Measurements from ENCODE around the gene CMYA5.

CMYA5 gene

GRCh38 chr5:79687889-79688288 lies 1.7 kb upstream of the CMYA5 start:
- Histone ChIP-seq H2AFZ (ENCODE audit: low read length) (no peak overlapping the region), H3K27ac (ENCODE audit: low read length) (no peak overlapping the region), H3F3A (ENCODE audit: insufficient read depth, low read length) (no peaks in the 10 kb centered on the region), H3K4me2 (ENCODE audit: low read depth, low read length) (no peak overlapping the region), H3K9ac (ENCODE audit: low read length) (no peak overlapping the region), H3K79me2 (ENCODE audit: low read length) (no peaks in the 10 kb centered on the region), H3K4me3 (ENCODE audit: low read length) (no peak overlapping the region), H3K36me3 (replicated peaks; ENCODE audit: insufficient read depth, low read length) (no peaks in the 10 kb centered on the region; the same call in 1 of the 2 replicates), H3K4me1 (ENCODE audit: low read length) (0 out of 2 replicates have a peak, but pooled peaks cover under 1% of the 10 kb centered on the region), H3K9me2 (replicated peaks; ENCODE audit: insufficient read depth, low read length) (no peaks in the 10 kb centered on the region), H3K27me3 (replicated peaks; ENCODE audit: insufficient read depth, low read length) (no peaks in the 10 kb centered on the region), H3K9me3 (replicated peaks; ENCODE audit: insufficient read depth, low read length) (no peaks in the 10 kb centered on the region), H4K20me1 (ENCODE audit: insufficient read depth, low read length) (no peaks in the 10 kb centered on the region)
- TF ChIP-seq, protein P1, sequence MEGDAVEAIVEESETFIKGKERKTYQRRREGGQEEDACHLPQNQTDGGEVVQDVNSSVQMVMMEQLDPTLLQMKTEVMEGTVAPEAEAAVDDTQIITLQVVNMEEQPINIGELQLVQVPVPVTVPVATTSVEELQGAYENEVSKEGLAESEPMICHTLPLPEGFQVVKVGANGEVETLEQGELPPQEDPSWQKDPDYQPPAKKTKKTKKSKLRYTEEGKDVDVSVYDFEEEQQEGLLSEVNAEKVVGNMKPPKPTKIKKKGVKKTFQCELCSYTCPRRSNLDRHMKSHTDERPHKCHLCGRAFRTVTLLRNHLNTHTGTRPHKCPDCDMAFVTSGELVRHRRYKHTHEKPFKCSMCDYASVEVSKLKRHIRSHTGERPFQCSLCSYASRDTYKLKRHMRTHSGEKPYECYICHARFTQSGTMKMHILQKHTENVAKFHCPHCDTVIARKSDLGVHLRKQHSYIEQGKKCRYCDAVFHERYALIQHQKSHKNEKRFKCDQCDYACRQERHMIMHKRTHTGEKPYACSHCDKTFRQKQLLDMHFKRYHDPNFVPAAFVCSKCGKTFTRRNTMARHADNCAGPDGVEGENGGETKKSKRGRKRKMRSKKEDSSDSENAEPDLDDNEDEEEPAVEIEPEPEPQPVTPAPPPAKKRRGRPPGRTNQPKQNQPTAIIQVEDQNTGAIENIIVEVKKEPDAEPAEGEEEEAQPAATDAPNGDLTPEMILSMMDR (IDR thresholded peaks at IDR 0.05; ENCODE audit: low read length), result no peak
- TF ChIP-seq EZH2phosphoT487 (IDR thresholded peaks at IDR 0.05; ENCODE audit: low read length) (no peak), EZH2 (optimal IDR thresholded peaks at IDR 0.05; ENCODE audit: low read depth, low read length) (no peak)
- no peak for DNase-seq

- Histone ChIP-seq H3K4me2 (ENCODE audit: low read depth, low read length) (no peak overlapping the region), H3K9ac (ENCODE audit: low read length) (no peak overlapping the region), H4K20me1 (ENCODE audit: insufficient read depth, low read length) (no peaks in the 10 kb centered on the region), H3K79me2 (ENCODE audit: low read length) (no peaks in the 10 kb centered on the region), H3F3A (ENCODE audit: insufficient read depth, low read length) (peaks cover 12% of the 10 kb centered on the region), H3K9me2 (replicated peaks; ENCODE audit: insufficient read depth, low read length) (no peaks in the 10 kb centered on the region), H3K9me3 (replicated peaks; ENCODE audit: insufficient read depth, low read length) (no peaks in the 10 kb centered on the region), H3K4me3 (ENCODE audit: low read length) (no peak overlapping the region), H3K27ac (ENCODE audit: low read length) (no peak overlapping the region), H3K27me3 (replicated peaks; ENCODE audit: insufficient read depth, low read length) (no peaks in the 10 kb centered on the region), H2AFZ (ENCODE audit: low read length) (no peak overlapping the region), H3K4me1 (ENCODE audit: low read length) (peaks cover 23% of the 10 kb centered on the region), H3K36me3 (replicated peaks; ENCODE audit: insufficient read depth, low read length) (no peaks in the 10 kb centered on the region)
- DNase-seq, result no peak
- TF ChIP-seq, protein P1 (IDR thresholded peaks at IDR 0.05; ENCODE audit: low read length), result no peak
- no peak for TF ChIP-seq EZH2 (optimal IDR thresholded peaks at IDR 0.05; ENCODE audit: low read depth, low read length)
- TF ChIP-seq EZH2phosphoT487 (IDR thresholded peaks at IDR 0.05; ENCODE audit: low read length), result no peak
These were observed 1.4 kb downstream of the CMYA5 start for GRCh38 chr5:79691007-79691406.

- TF ChIP-seq, protein P1 (IDR thresholded peaks at IDR 0.05; ENCODE audit: low read length), result no peak
- TF ChIP-seq EZH2phosphoT487 (IDR thresholded peaks at IDR 0.05; ENCODE audit: low read length) (no peak), EZH2 (optimal IDR thresholded peaks at IDR 0.05; ENCODE audit: low read depth, low read length) (no peak)
- H3K9me2 ChIP-seq (replicated peaks; ENCODE audit: insufficient read depth, low read length), result no peaks in the 10 kb centered on the region
These were observed 3.0 kb downstream of the CMYA5 start for GRCh38 chr5:79692596-79692995.

More at GRCh38 chr5:79692596-79692995, 3.0 kb downstream of the CMYA5 start:
- Histone ChIP-seq H3F3A (ENCODE audit: insufficient read depth, low read length) (peaks cover 12% of the 10 kb centered on the region), H3K9me3 (replicated peaks; ENCODE audit: insufficient read depth, low read length) (no peaks in the 10 kb centered on the region), H3K36me3 (replicated peaks; ENCODE audit: insufficient read depth, low read length) (no peaks in the 10 kb centered on the region), H3K4me3 (ENCODE audit: low read length) (no peak overlapping the region), H3K27me3 (replicated peaks; ENCODE audit: insufficient read depth, low read length) (no peaks in the 10 kb centered on the region), H3K4me1 (ENCODE audit: low read length) (peaks cover 23% of the 10 kb centered on the region), H3K79me2 (ENCODE audit: low read length) (no peaks in the 10 kb centered on the region), H4K20me1 (ENCODE audit: insufficient read depth, low read length) (no peaks in the 10 kb centered on the region), H2AFZ (ENCODE audit: low read length) (no peak overlapping the region), H3K4me2 (ENCODE audit: low read depth, low read length) (no peak overlapping the region), H3K27ac (ENCODE audit: low read length) (no peak overlapping the region), H3K9ac (ENCODE audit: low read length) (no peak overlapping the region)
- DNase-seq, result no peak

Measured in MM.1S (cell line).